ENCODE data around the gene A1BG. TPM values are rescaled to one million over a fixed set of nuclear protein-coding genes. Genes with fewer than 3 reads are reported as not detected.
"Not testable (repeated sequence)": the region's sequence is repeated elsewhere in the genome, so short reads cannot be mapped to it uniquely, and the experiment has no call there.

A1BG gene
- total and polyA plus RNA-seq, 2 experiments from 2014 or later, result 35.9 to 108 TPM

- Histone ChIP-seq H3K36me3 (replicated peaks; ENCODE audit: insufficient read depth, low read depth) (no peaks in the 10 kb centered on the region), H4K20me1 (ENCODE audit: insufficient read depth, poor library complexity, severe bottlenecking) (no peaks in the 10 kb centered on the region), H3K9me3 (ENCODE audit: low read depth) (no peaks in the 10 kb centered on the region), H3K27me3 (peaks cover 4% of the 10 kb centered on the region), H3K27ac (no peak overlapping the region), H3K4me1 (ENCODE audit: insufficient read depth) (peaks cover 7% of the 10 kb centered on the region), H3K9me2 (replicated peaks; ENCODE audit: insufficient read depth) (no peaks in the 10 kb centered on the region), H3K79me2 (peaks cover 18% of the 10 kb centered on the region), H3K4me2 (no peak overlapping the region), H2AFZ (no peak overlapping the region), H3K4me3 (no peak overlapping the region)
- 96% methylated on average over 32 of the region's 34 CpGs for WGBS (ENCODE audit: low lambda C conversion rate, missing lambda C conversion rate)
- DNase-seq (ENCODE audit: low spot score), result no peak
- TF ChIP-seq CTCF (IDR thresholded peaks at IDR 0.05; ENCODE audit: poor library complexity) (no peak), EZH2 (IDR thresholded peaks at IDR 0.05; ENCODE audit: borderline replicate concordance) (no peak), EZH2phosphoT487 (IDR thresholded peaks at IDR 0.05; ENCODE audit: low read depth, severe bottlenecking, unreplicated experiment) (no peak)
Observed at GRCh38 chr19:58350871-58351557, 2.3 kb downstream of the A1BG start.

GRCh38 chr19:58350001-58350861 lies 3.1 kb downstream of the A1BG start:
- TF ChIP-seq EZH2 (IDR thresholded peaks at IDR 0.05; ENCODE audit: borderline replicate concordance), result no peak
- no peak for TF ChIP-seq EZH2phosphoT487 (IDR thresholded peaks at IDR 0.05; ENCODE audit: low read depth, severe bottlenecking, unreplicated experiment)
- TF ChIP-seq CTCF (IDR thresholded peaks at IDR 0.05; ENCODE audit: poor library complexity), result no peak
- Histone ChIP-seq H3K27me3 (peaks cover 4% of the 10 kb centered on the region), H3K9me2 (replicated peaks; ENCODE audit: insufficient read depth) (no peaks in the 10 kb centered on the region), H3K4me2 (no peak overlapping the region), H3K4me1 (ENCODE audit: insufficient read depth) (peaks cover 8% of the 10 kb centered on the region), H3K9me3 (ENCODE audit: low read depth) (no peaks in the 10 kb centered on the region), H3K4me3 (no peak overlapping the region), H2AFZ (no peak overlapping the region), H4K20me1 (ENCODE audit: insufficient read depth, poor library complexity, severe bottlenecking) (no peaks in the 10 kb centered on the region), H3K36me3 (replicated peaks; ENCODE audit: insufficient read depth, low read depth) (no peaks in the 10 kb centered on the region), H3K27ac (no peak overlapping the region), H3K79me2 (peaks cover 18% of the 10 kb centered on the region)
- no peak for DNase-seq (ENCODE audit: low spot score)
- 98% methylated on average over 73 of the region's 84 CpGs for WGBS (ENCODE audit: low lambda C conversion rate, missing lambda C conversion rate)

- no peak overlapping the region for H3K27ac ChIP-seq
Observed at GRCh38 chr19:58349590-58349989, 3.7 kb downstream of the A1BG start.

GRCh38 chr19:58348080-58348479 lies 5.2 kb downstream of the A1BG start:
- not testable (repeated sequence) for H3K36me3 ChIP-seq (replicated peaks; ENCODE audit: insufficient read depth, low read depth); H3K9me3 ChIP-seq (ENCODE audit: low read depth); H3K4me1 ChIP-seq (ENCODE audit: insufficient read depth); H3K27me3 ChIP-seq; H4K20me1 ChIP-seq (ENCODE audit: insufficient read depth, poor library complexity, severe bottlenecking); H3K9me2 ChIP-seq (replicated peaks; ENCODE audit: insufficient read depth); DNase-seq (ENCODE audit: low spot score)
- peaks cover 18% of the 10 kb centered on the region for H3K79me2 ChIP-seq
- H3K4me3 ChIP-seq, result peak overlapping the region; percentile 99
- H3K27ac ChIP-seq, result peak overlapping the region; percentile 43
- peak overlapping the region; percentile 85 for H3K4me2 ChIP-seq
- peak overlapping the region; percentile 51 for H2AFZ ChIP-seq
- WGBS (ENCODE audit: low lambda C conversion rate, missing lambda C conversion rate), result 13% methylated on average over 12 of the region's 12 CpGs

More at GRCh38 chr19:58349590-58349989, 3.7 kb downstream of the A1BG start:
- H3K79me2 ChIP-seq, result peaks cover 18% of the 10 kb centered on the region
- peaks cover 8% of the 10 kb centered on the region for H3K4me1 ChIP-seq (ENCODE audit: insufficient read depth)
- no peaks in the 10 kb centered on the region for H3K36me3 ChIP-seq (replicated peaks; ENCODE audit: insufficient read depth, low read depth)
- H3K9me3 ChIP-seq (ENCODE audit: low read depth), result no peaks in the 10 kb centered on the region
- H3K9me2 ChIP-seq (replicated peaks; ENCODE audit: insufficient read depth), result no peaks in the 10 kb centered on the region
- H3K4me2 ChIP-seq, result no peak overlapping the region
- H4K20me1 ChIP-seq (ENCODE audit: insufficient read depth, poor library complexity, severe bottlenecking), result no peaks in the 10 kb centered on the region
- WGBS (ENCODE audit: low lambda C conversion rate, missing lambda C conversion rate), result 86% methylated on average over 8 of the region's 8 CpGs
- TF ChIP-seq EZH2phosphoT487 (IDR thresholded peaks at IDR 0.05; ENCODE audit: low read depth, severe bottlenecking, unreplicated experiment) (no peak), CTCF (IDR thresholded peaks at IDR 0.05; ENCODE audit: poor library complexity) (no peak), EZH2 (IDR thresholded peaks at IDR 0.05; ENCODE audit: borderline replicate concordance) (no peak)
- H3K4me3 ChIP-seq, result no peak overlapping the region
- peaks cover 4% of the 10 kb centered on the region for H3K27me3 ChIP-seq
- H2AFZ ChIP-seq, result no peak overlapping the region
- DNase-seq (ENCODE audit: low spot score), result no peak
